Measurements from ENCODE around the gene CDR2.

The CDR2 gene

GRCh38 chr16:22322741-22323140 is 51.7 kb downstream of the CDR2 start:
- H3K9me3 ChIP-seq (ENCODE audit: control extremely low read depth in 1 of 5, control insufficient read depth in 4 of 5, insufficient read depth in 2 of 5, low read depth in 1 of 5, low read length in 4 of 5), result no peaks in the 10 kb centered on the region
- POLR2A ChIA-PET, result no interaction called here
- no peak overlapping the region for H3K4me3 ChIP-seq (ENCODE audit: control insufficient read depth in 1 of 7, extremely low read depth in 1 of 7, insufficient read depth in 4 of 7, low read depth in 2 of 7, low read length in 6 of 7)
- H3K4me1 ChIP-seq (ENCODE audit: control extremely low read depth in 1 of 4, control insufficient read depth in 4 of 4, insufficient read depth in 4 of 4, low read length in 3 of 4), result no peaks in the 10 kb centered on the region
- H3K36me3 ChIP-seq (ENCODE audit: control insufficient read depth in 4 of 4, insufficient read depth in 4 of 4, low read length in 3 of 4), result peaks cover 0 to 84% (median 75%) of the 10 kb centered on the region in 4 experiments
- 98% methylated on average over 12 of the region's 17 CpGs for WGBS (ENCODE audit: insufficient coverage)
- CTCF ChIA-PET, result interaction anchor here (0.9 kb wide), 1 partner anchor 10 kb away, joined by 3 read pairs; no protein-coding TSS in a partner anchor
- H3K27me3 ChIP-seq (replicated peaks in 2 of 5; ENCODE audit: control insufficient read depth in 4 of 5, insufficient read depth in 5 of 5, low read length in 4 of 5), result no peaks in the 10 kb centered on the region
- H3K27ac ChIP-seq (ENCODE audit: insufficient read depth in 1 of 2, low read depth in 1 of 2, low read length in 2 of 2, poor library complexity in 1 of 2, severe bottlenecking in 2 of 2), result no peak overlapping the region
- no peak for DNase-seq

- CTCF ChIA-PET, result interaction anchor here (2.0 kb wide), 1 partner anchor 14 kb away, joined by 6 read pairs; no protein-coding TSS in a partner anchor
- Histone ChIP-seq H3K4me1 (ENCODE audit: control extremely low read depth in 1 of 4, control insufficient read depth in 4 of 4, insufficient read depth in 4 of 4, low read length in 3 of 4) (no peaks in the 10 kb centered on the region), H3K27ac (ENCODE audit: insufficient read depth in 1 of 2, low read depth in 1 of 2, low read length in 2 of 2, poor library complexity in 1 of 2, severe bottlenecking in 2 of 2) (no peak overlapping the region), H3K27me3 (replicated peaks in 2 of 5; ENCODE audit: control insufficient read depth in 4 of 5, insufficient read depth in 5 of 5, low read length in 4 of 5) (no peaks in the 10 kb centered on the region), H3K4me3 (ENCODE audit: control insufficient read depth in 1 of 7, extremely low read depth in 1 of 7, insufficient read depth in 4 of 7, low read depth in 2 of 7, low read length in 6 of 7) (no peak overlapping the region), H3K9me3 (ENCODE audit: control extremely low read depth in 1 of 5, control insufficient read depth in 4 of 5, insufficient read depth in 2 of 5, low read depth in 1 of 5, low read length in 4 of 5) (no peaks in the 10 kb centered on the region), H3K36me3 (ENCODE audit: control insufficient read depth in 4 of 4, insufficient read depth in 4 of 4, low read length in 3 of 4) (peaks cover 0 to 84% (median 75%) of the 10 kb centered on the region in 4 experiments)
- POLR2A ChIA-PET, result interaction anchor here (0.5 to 0.6 kb wide), 2 partner anchors 48 to 1135 kb away, joined by 3 to 4 read pairs; no protein-coding TSS in a partner anchor
- DNase-seq, result no peak
- WGBS (ENCODE audit: insufficient coverage), result 100% methylated on average over 11 of the region's 11 CpGs
These were observed 52.4 kb downstream of the CDR2 start for GRCh38 chr16:22322021-22322471.

- peak; percentile 62 to 84 (median 77) for DNase-seq
These were observed 52.9 kb downstream of the CDR2 start for GRCh38 chr16:22321340-22322001.

DNA sequence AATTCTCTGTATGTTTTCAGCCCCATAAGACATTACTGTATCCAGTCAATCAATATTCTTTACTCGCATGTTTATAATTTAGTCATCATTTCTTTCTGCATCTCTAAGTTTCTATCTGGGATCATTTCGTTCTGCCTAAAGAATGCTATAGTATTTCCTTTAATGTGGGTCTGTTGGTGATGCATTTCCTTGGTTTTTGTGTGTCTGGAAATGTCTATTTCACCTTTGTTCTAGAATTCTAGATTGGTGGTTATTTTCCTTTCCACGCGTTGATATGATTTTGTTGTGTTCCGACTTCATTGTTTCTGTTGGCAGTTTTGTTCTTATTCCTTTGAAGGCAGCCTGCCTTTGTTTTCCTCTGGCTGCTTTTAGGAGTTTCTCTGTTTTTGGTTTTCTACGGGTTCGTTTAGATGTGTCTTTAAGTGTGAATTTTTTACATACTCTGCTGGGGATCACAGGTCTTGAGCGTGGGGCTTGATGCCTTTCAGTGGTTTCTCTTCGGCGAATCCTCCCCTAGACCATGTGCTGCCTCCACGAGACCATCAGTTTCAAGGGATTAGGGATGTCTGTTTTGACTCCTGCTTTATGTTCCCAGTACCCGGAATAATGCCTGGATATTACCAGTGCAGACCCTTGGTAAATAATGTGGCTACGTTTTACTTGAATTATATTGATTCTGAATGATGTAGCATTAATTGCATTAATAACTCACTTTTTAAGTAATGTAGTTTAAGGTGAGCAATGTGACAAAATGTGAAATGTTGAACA is 53.7 kb downstream of the CDR2 start:
- Histone ChIP-seq H3K36me3 (ENCODE audit: control insufficient read depth in 4 of 4, insufficient read depth in 4 of 4, low read length in 3 of 4) (peaks cover 3 to 84% (median 76%) of the 10 kb centered on the region in 4 experiments), H3K4me1 (ENCODE audit: control extremely low read depth in 1 of 4, control insufficient read depth in 4 of 4, insufficient read depth in 4 of 4, low read length in 3 of 4) (no peaks in the 10 kb centered on the region), H3K27ac (ENCODE audit: insufficient read depth in 1 of 2, low read depth in 1 of 2, low read length in 2 of 2, poor library complexity in 1 of 2, severe bottlenecking in 2 of 2) (no peak overlapping the region), H3K9me3 (ENCODE audit: control extremely low read depth in 1 of 5, control insufficient read depth in 4 of 5, insufficient read depth in 2 of 5, low read depth in 1 of 5, low read length in 4 of 5) (no peaks in the 10 kb centered on the region), H3K27me3 (replicated peaks in 2 of 5; ENCODE audit: control insufficient read depth in 4 of 5, insufficient read depth in 5 of 5, low read length in 4 of 5) (no peaks in the 10 kb centered on the region), H3K4me3 (ENCODE audit: control insufficient read depth in 1 of 7, extremely low read depth in 1 of 7, insufficient read depth in 4 of 7, low read depth in 2 of 7, low read length in 6 of 7) (no peak overlapping the region)
- POLR2A ChIA-PET, result no interaction called here
- WGBS (ENCODE audit: insufficient coverage), result 97% methylated on average over 7 of the region's 13 CpGs
- no peak for DNase-seq
- CTCF ChIA-PET, result interaction anchor here (0.6 to 2.8 kb wide), 5 partner anchors 8 to 23 kb away, joined by 3 to 13 read pairs (median 6); no protein-coding TSS in a partner anchor

More at GRCh38 chr16:22321340-22322001, 52.9 kb downstream of the CDR2 start:
- Histone ChIP-seq H3K4me3 (ENCODE audit: control insufficient read depth in 1 of 7, extremely low read depth in 1 of 7, insufficient read depth in 4 of 7, low read depth in 2 of 7, low read length in 6 of 7) (no peak overlapping the region), H3K27ac (ENCODE audit: insufficient read depth in 1 of 2, low read depth in 1 of 2, low read length in 2 of 2, poor library complexity in 1 of 2, severe bottlenecking in 2 of 2) (no peak overlapping the region), H3K36me3 (ENCODE audit: control insufficient read depth in 4 of 4, insufficient read depth in 4 of 4, low read length in 3 of 4) (peaks cover under 1 to 84% (median 75%) of the 10 kb centered on the region in 4 experiments), H3K9me3 (ENCODE audit: control extremely low read depth in 1 of 5, control insufficient read depth in 4 of 5, insufficient read depth in 2 of 5, low read depth in 1 of 5, low read length in 4 of 5) (no peaks in the 10 kb centered on the region), H3K27me3 (replicated peaks in 2 of 5; ENCODE audit: control insufficient read depth in 4 of 5, insufficient read depth in 5 of 5, low read length in 4 of 5) (no peaks in the 10 kb centered on the region), H3K4me1 (ENCODE audit: control extremely low read depth in 1 of 4, control insufficient read depth in 4 of 4, insufficient read depth in 4 of 4, low read length in 3 of 4) (no peaks in the 10 kb centered on the region)
- ChIA-PET CTCF (interaction anchor here (0.6 to 2.0 kb wide), 4 partner anchors 14 to 22 kb away, joined by 3 to 6 read pairs (median 4); no protein-coding TSS in a partner anchor), POLR2A (interaction anchor here (0.5 to 0.6 kb wide), 2 partner anchors 47 to 1135 kb away, joined by 3 to 4 read pairs; no protein-coding TSS in a partner anchor)
- 71% methylated on average over 15 of the region's 16 CpGs for WGBS (ENCODE audit: insufficient coverage)

DNA sequence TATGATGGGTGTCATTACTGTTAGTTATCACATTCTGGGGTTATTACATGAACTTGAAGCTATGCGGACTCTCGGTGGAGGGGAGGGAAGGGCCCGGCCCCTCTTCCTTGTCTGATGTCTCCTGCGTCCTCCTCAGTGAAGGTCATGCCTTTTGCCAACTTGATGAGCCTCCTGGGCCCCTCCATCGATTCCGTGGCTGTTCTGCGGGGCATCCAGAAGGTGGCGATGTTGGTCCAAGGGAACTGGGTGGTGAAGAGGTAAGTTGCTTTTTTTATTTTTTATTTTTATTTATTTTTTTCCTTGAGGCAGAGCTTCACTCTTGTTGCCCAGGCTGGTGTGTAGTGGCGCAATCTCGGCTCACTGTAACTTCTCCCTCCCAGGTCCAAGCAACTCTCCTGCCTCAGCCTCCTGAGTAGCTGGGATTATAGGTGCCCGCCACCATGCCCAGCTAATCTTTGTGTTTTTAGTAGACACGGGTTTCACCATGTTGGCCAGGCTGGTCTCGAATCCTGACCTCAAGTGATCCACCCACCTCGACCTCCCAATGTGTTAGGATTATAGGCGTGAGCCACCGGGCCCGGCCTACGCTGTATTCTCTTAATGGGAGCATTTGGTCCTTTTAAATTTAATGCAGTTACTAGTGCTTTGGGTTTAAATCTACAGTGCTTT is 55.6 kb downstream of the CDR2 start:
- H3K36me3 ChIP-seq (ENCODE audit: control insufficient read depth in 4 of 4, insufficient read depth in 4 of 4, low read length in 3 of 4), result peaks cover 3 to 80% (median 69%) of the 10 kb centered on the region in 4 experiments
- 92% methylated on average over 7 of the region's 18 CpGs for WGBS (ENCODE audit: insufficient coverage)
- POLR2A ChIA-PET, result no interaction called here
- H3K4me1 ChIP-seq (ENCODE audit: control extremely low read depth in 1 of 4, control insufficient read depth in 4 of 4, insufficient read depth in 4 of 4, low read length in 3 of 4), result no peaks in the 10 kb centered on the region
- peak; percentile 29 to 61 (median 52) for DNase-seq
- CTCF ChIA-PET, result interaction anchor here (0.7 to 2.8 kb wide), 5 partner anchors 9 to 22 kb away, joined by 3 to 13 read pairs (median 4); partner anchors contain the start of gene POLR3E
- no peak overlapping the region for H3K27ac ChIP-seq (ENCODE audit: insufficient read depth in 1 of 2, low read depth in 1 of 2, low read length in 2 of 2, poor library complexity in 1 of 2, severe bottlenecking in 2 of 2)
- no peak overlapping the region for H3K4me3 ChIP-seq (ENCODE audit: control insufficient read depth in 1 of 7, extremely low read depth in 1 of 7, insufficient read depth in 4 of 7, low read depth in 2 of 7, low read length in 6 of 7)
- H3K27me3 ChIP-seq (replicated peaks in 2 of 5; ENCODE audit: control insufficient read depth in 4 of 5, insufficient read depth in 5 of 5, low read length in 4 of 5), result no peaks in the 10 kb centered on the region
- no peaks in the 10 kb centered on the region for H3K9me3 ChIP-seq (ENCODE audit: control extremely low read depth in 1 of 5, control insufficient read depth in 4 of 5, insufficient read depth in 2 of 5, low read depth in 1 of 5, low read length in 4 of 5)

DNA sequence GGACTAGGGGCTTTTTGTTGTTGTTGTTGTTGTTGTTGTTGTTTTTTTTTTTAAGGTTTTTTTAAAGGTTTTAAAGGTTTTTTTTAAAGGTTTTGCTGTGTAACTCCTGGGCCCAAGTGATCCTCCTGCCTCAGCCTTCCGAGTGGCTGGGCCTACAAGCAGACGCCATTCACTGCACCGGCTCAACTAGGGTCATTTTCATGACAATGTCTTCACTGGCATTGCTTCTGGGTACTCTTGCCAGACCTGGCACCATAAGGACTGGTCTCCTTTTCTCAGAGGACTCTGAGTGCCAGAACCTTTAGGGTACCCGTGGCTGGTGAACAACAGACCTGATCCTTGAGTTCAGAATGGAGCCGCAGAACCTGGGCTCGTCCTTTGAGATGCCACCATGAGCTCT is 56.8 kb downstream of the CDR2 start:
- no peaks in the 10 kb centered on the region for H3K27me3 ChIP-seq (replicated peaks in 2 of 5; ENCODE audit: control insufficient read depth in 4 of 5, insufficient read depth in 5 of 5, low read length in 4 of 5)
- DNase-seq, result no peak
- H3K4me3 ChIP-seq (ENCODE audit: control insufficient read depth in 1 of 7, extremely low read depth in 1 of 7, insufficient read depth in 4 of 7, low read depth in 2 of 7, low read length in 6 of 7), result no peak overlapping the region
- peaks cover 5 to 77% (median 68%) of the 10 kb centered on the region in 4 experiments for H3K36me3 ChIP-seq (ENCODE audit: control insufficient read depth in 4 of 4, insufficient read depth in 4 of 4, low read length in 3 of 4)
- POLR2A ChIA-PET, result no interaction called here
- H3K4me1 ChIP-seq (ENCODE audit: control extremely low read depth in 1 of 4, control insufficient read depth in 4 of 4, insufficient read depth in 4 of 4, low read length in 3 of 4), result no peaks in the 10 kb centered on the region
- no peaks in the 10 kb centered on the region for H3K9me3 ChIP-seq (ENCODE audit: control extremely low read depth in 1 of 5, control insufficient read depth in 4 of 5, insufficient read depth in 2 of 5, low read depth in 1 of 5, low read length in 4 of 5)
- CTCF ChIA-PET, result interaction anchor here (0.7 to 2.8 kb wide), 4 partner anchors 9 to 758 kb away, joined by 4 to 13 read pairs (median 4); no protein-coding TSS in a partner anchor
- no peak overlapping the region for H3K27ac ChIP-seq (ENCODE audit: insufficient read depth in 1 of 2, low read depth in 1 of 2, low read length in 2 of 2, poor library complexity in 1 of 2, severe bottlenecking in 2 of 2)
- WGBS (ENCODE audit: insufficient coverage), result 98% methylated on average over 6 of the region's 6 CpGs
